ENCODE data around the gene PLEKHA1. TPM values are rescaled to one million over a fixed set of nuclear protein-coding genes. Genes with fewer than 3 reads are reported as not detected.

Gene PLEKHA1
- polyA plus RNA-seq, 1 of the 3 experiments (the other 2 are of a cell fraction): 8.4 TPM

DNA sequence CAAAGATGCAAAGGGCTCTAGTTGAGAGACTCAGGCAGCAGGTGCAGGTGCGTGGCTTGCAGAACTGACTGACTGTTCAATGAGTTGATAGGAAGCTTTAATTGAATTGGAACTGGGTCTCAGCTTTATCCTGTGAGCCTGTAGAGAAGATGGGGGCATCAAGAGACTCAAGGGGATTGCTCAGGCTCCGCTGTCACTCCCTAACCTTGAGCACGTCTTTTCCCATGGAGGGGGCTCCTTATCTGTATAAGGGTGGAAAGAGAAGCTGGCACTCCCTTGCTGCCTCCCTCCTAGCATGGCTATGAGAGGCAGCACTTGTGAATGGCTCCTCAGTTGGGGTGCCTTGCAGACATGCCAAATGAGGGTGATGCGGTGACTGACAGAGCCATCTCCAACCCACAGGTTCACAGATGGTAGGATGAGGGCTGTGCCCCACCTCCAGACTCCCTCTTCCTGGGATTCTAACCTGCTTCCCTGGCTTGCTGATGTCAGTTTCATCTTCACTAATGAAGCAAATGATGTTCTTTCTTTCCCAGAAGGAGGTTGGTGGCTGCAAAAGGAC lies 12.4 kb upstream of the PLEKHA1 start:
- CTCF ChIA-PET: no interaction called here
- 69% methylated on average over 4 of the region's 4 CpGs for WGBS (ENCODE audit: low lambda C conversion rate)
- no peak for DNase-seq

DNA sequence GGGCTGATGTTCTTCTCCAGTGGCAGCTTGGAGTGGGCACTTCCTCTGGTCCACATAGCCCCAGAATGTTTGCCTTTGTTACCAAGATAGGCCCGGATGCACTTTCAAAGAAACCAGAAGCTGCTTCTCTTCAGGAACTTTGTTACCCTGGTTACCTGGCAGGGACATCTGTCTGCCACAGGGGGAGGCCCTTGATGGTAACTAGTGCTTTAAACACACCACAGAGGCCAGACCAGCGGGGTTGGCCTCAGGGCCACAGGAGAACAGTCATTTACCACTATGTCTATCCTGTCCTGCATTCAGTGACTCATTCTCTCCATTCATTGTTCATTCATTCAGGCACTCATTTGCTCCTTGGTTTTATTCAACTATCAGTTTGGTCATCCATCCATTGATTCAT lies 11.9 kb upstream of the PLEKHA1 start:
- Histone ChIP-seq H3K4me2 (no peak overlapping the region), H3K27me3 (ENCODE audit: insufficient read depth) (no peaks in the 10 kb centered on the region; the same call in 1 of the 2 replicates), H3K9me3 (no peaks in the 10 kb centered on the region), H2AFZ (ENCODE audit: low read depth) (no peak overlapping the region), H3K27ac (ENCODE audit: low read depth in 2 of 2, low read length in 1 of 2) (no peak overlapping the region), H3K9ac (no peak overlapping the region), H3K36me3 (replicated peaks in 1 of 2; ENCODE audit: control insufficient read depth in 1 of 2, insufficient read depth in 2 of 2, low read length in 1 of 2) (no peaks in the 10 kb centered on the region), H3K9me2 (no peaks in the 10 kb centered on the region), H3K4me1 (ENCODE audit: control insufficient read depth in 1 of 2, insufficient read depth in 2 of 2, low read depth in 1 of 2, low read length in 1 of 2) (no peaks in the 10 kb centered on the region), H3F3A (replicated peaks; ENCODE audit: insufficient read depth) (no peaks in the 10 kb centered on the region), H3K79me2 (ENCODE audit: insufficient read depth) (no peaks in the 10 kb centered on the region), H4K20me1 (ENCODE audit: insufficient read depth) (no peaks in the 10 kb centered on the region), H3K4me3 (ENCODE audit: low read depth in 2 of 2, low read length in 1 of 2) (no peak overlapping the region)
- WGBS (ENCODE audit: low lambda C conversion rate): 63% methylated on average over 1 of the region's 2 CpGs
- no peak for TF ChIP-seq FOXJ3 (CRISPR knock-in tag; IDR thresholded peaks at IDR 0.05)
- no peak for TF ChIP-seq USF1 (IDR thresholded peaks at IDR 0.05; ENCODE audit: borderline replicate concordance, low read depth)
- no peak for TF ChIP-seq SMC3 (IDR thresholded peaks at IDR 0.05; ENCODE audit: low read depth, low read length)
- no peak for TF ChIP-seq SIN3A (IDR thresholded peaks at IDR 0.05; ENCODE audit: borderline replicate concordance, low read depth, low read length)
- TF ChIP-seq RAD21 (IDR thresholded peaks at IDR 0.05; ENCODE audit: low read length): no peak
- no peak for TF ChIP-seq YY1 (IDR thresholded peaks at IDR 0.05; ENCODE audit: low read depth)
- TF ChIP-seq FOSL2 (IDR thresholded peaks at IDR 0.05; ENCODE audit: borderline replicate concordance, low read depth): no peak
- no peak for TF ChIP-seq PBX3 (IDR thresholded peaks at IDR 0.05)
- TF ChIP-seq ZBTB33 (IDR thresholded peaks at IDR 0.05; ENCODE audit: borderline replicate concordance, low read depth): no peak
- TF ChIP-seq POLR2AphosphoS5 (IDR thresholded peaks at IDR 0.05; ENCODE audit: low read depth, low read length): no peak
- no peak for TF ChIP-seq EZH2phosphoT487 (IDR thresholded peaks at IDR 0.05; ENCODE audit: borderline replicate concordance, low read depth)
- no peak for TF ChIP-seq GATA2 (CRISPR knock-in tag; IDR thresholded peaks at IDR 0.05)
- no peak for TF ChIP-seq USF2 (IDR thresholded peaks at IDR 0.05; ENCODE audit: borderline replicate concordance, low read depth, low read length)
- no peak for TF ChIP-seq REST (IDR thresholded peaks at IDR 0.05; ENCODE audit: low read depth, low read length)
- no peak for TF ChIP-seq MXI1 (IDR thresholded peaks at IDR 0.05; ENCODE audit: low read depth, low read length)
- TF ChIP-seq RFX5 (IDR thresholded peaks at IDR 0.05; ENCODE audit: low read length): no peak
- no peak for TF ChIP-seq GABPA (IDR thresholded peaks at IDR 0.05; ENCODE audit: low read depth)
- TF ChIP-seq RXRA (IDR thresholded peaks at IDR 0.05; ENCODE audit: borderline replicate concordance, low read depth): no peak
- no peak for TF ChIP-seq ELF1 (IDR thresholded peaks at IDR 0.05)
- ChIA-PET POLR2A (no interaction called here), CTCF (no interaction called here)
- no peak for DNase-seq

More for the DNA sequence above, 12.4 kb upstream of the PLEKHA1 start:
- no peaks in the 10 kb centered on the region for H3F3A ChIP-seq (replicated peaks; ENCODE audit: insufficient read depth)
- no peak for TF ChIP-seq YY1 (IDR thresholded peaks at IDR 0.05; ENCODE audit: low read depth)
- H4K20me1 ChIP-seq (ENCODE audit: insufficient read depth): no peaks in the 10 kb centered on the region
- H3K27me3 ChIP-seq (ENCODE audit: insufficient read depth): no peaks in the 10 kb centered on the region; the same call in 1 of the 2 replicates
- no peaks in the 10 kb centered on the region for H3K36me3 ChIP-seq (replicated peaks in 1 of 2; ENCODE audit: control insufficient read depth in 1 of 2, insufficient read depth in 2 of 2, low read length in 1 of 2)
- no peaks in the 10 kb centered on the region for H3K4me1 ChIP-seq (ENCODE audit: control insufficient read depth in 1 of 2, insufficient read depth in 2 of 2, low read depth in 1 of 2, low read length in 1 of 2)
- no peak overlapping the region for H3K4me2 ChIP-seq
- no peaks in the 10 kb centered on the region for H3K79me2 ChIP-seq (ENCODE audit: insufficient read depth)
- no peak overlapping the region for H2AFZ ChIP-seq (ENCODE audit: low read depth)
- no peak overlapping the region for H3K27ac ChIP-seq (ENCODE audit: low read depth in 2 of 2, low read length in 1 of 2)
- H3K9ac ChIP-seq: no peak overlapping the region
- POLR2A ChIA-PET: no interaction called here
- H3K9me3 ChIP-seq: no peaks in the 10 kb centered on the region
- no peaks in the 10 kb centered on the region for H3K9me2 ChIP-seq
- no peak overlapping the region for H3K4me3 ChIP-seq (ENCODE audit: low read depth in 2 of 2, low read length in 1 of 2)
